ENCODE data around the gene CFAP45.
"Not testable (repeated sequence)": the region's sequence is repeated elsewhere in the genome, so short reads cannot be mapped to it uniquely, and the experiment has no call there.

The CFAP45 gene

GRCh38 chr1:159904036-159904435 is 4.1 kb upstream of the CFAP45 start:
- DNase-seq (ENCODE audit: low spot score), result not testable (repeated sequence)

GRCh38 chr1:159902541-159902940 is 2.6 kb upstream of the CFAP45 start:
- DNase-seq (ENCODE audit: low spot score), result no peak

- no peak for DNase-seq (ENCODE audit: low spot score)
Measured at GRCh38 chr1:159900755-159901360, 893 bp upstream of the CFAP45 start.

GRCh38 chr1:159899634-159900033 is 331 bp downstream of the CFAP45 start:
- DNase-seq (ENCODE audit: low spot score), result not testable (repeated sequence)

GRCh38 chr1:159898527-159898926 is 1.4 kb downstream of the CFAP45 start:
- no peak for DNase-seq (ENCODE audit: low spot score)

GRCh38 chr1:159897962-159898361 is 2.0 kb downstream of the CFAP45 start:
- DNase-seq (ENCODE audit: low spot score), result no peak

GRCh38 chr1:159896546-159896930 is 3.4 kb downstream of the CFAP45 start:
- no peak for DNase-seq (ENCODE audit: low spot score)

GRCh38 chr1:159895836-159896545 is 4.0 kb downstream of the CFAP45 start:
- no peak for DNase-seq (ENCODE audit: low spot score)

- no peak for DNase-seq (ENCODE audit: low spot score)
Measured at GRCh38 chr1:159895286-159895685, 4.7 kb downstream of the CFAP45 start.

GRCh38 chr1:159892944-159893343 is 7.0 kb downstream of the CFAP45 start:
- DNase-seq (ENCODE audit: low spot score), result no peak

- DNase-seq (ENCODE audit: low spot score), result peak; percentile 89
Measured at GRCh38 chr1:159891275-159892157, 8.4 kb downstream of the CFAP45 start.

GRCh38 chr1:159890390-159890789 is 9.6 kb downstream of the CFAP45 start:
- no peak for DNase-seq (ENCODE audit: low spot score)

- DNase-seq (ENCODE audit: low spot score), result peak; percentile 92
Measured at GRCh38 chr1:159889821-159890252, 10.1 kb downstream of the CFAP45 start.

- DNase-seq (ENCODE audit: low spot score), result no peak
Measured at GRCh38 chr1:159889202-159889601, 10.8 kb downstream of the CFAP45 start.

GRCh38 chr1:159884296-159884695 is 15.7 kb downstream of the CFAP45 start:
- DNase-seq (ENCODE audit: low spot score), result no peak

- no peak for DNase-seq (ENCODE audit: low spot score)
Measured at GRCh38 chr1:159883134-159883533, 16.8 kb downstream of the CFAP45 start.

- DNase-seq (ENCODE audit: low spot score), result no peak
Measured at GRCh38 chr1:159882527-159882862, 17.5 kb downstream of the CFAP45 start.

- peak; percentile 85 for DNase-seq (ENCODE audit: low spot score)
Measured at GRCh38 chr1:159881622-159882526, 18.1 kb downstream of the CFAP45 start.

GRCh38 chr1:159880430-159880829 is 19.5 kb downstream of the CFAP45 start:
- no peak for DNase-seq (ENCODE audit: low spot score)

- peak; percentile 78 for DNase-seq (ENCODE audit: low spot score)
Measured at GRCh38 chr1:159879977-159880376, 20.0 kb downstream of the CFAP45 start.

- no peak for DNase-seq (ENCODE audit: low spot score)
Measured at GRCh38 chr1:159879136-159879535, 20.8 kb downstream of the CFAP45 start.
